GM23338 (cell line): ENCODE measurements around the gene RGS3. TPM values are rescaled to one million over a fixed set of nuclear protein-coding genes. Genes with fewer than 3 reads are reported as not detected.

Source experiments
- CREB1 ChIP-seq: fragments of 250-450 bp; sonication (Bioruptor Pico); IDR thresholded peaks from 2 replicates; pipeline ENCODE4 v1.5.0; 2020; ENCODE audit warnings: low read depth, mild to moderate bottlenecking, moderate library complexity
- CTCF ChIP-seq, 2 experiments: fragments of 200-600 bp in 1 of 2; sonication (generic) in 1 of 2; conservative IDR thresholded peaks; 2 replicates each; pipeline versions ENCODE4 v1.5.1 to v1.6.1; 2016 to 2017; ENCODE audit warnings: antibody characterized with exemption in 2 of 2, low read depth in 2 of 2, mild to moderate bottlenecking in 2 of 2, moderate library complexity in 1 of 2
- EZH2phosphoT487 ChIP-seq: fragments of 200-600 bp; sonication (generic); IDR thresholded peaks from one replicate; pipeline ENCODE4 v1.8.1; 2018; ENCODE audit warnings: antibody characterized with exemption; ENCODE audit not compliant: unreplicated experiment
- NANOG ChIP-seq: IDR thresholded peaks from 2 replicates; pipeline ENCODE4 v1.6.1; 2016; ENCODE audit warnings: antibody characterized with exemption, borderline replicate concordance
- POLR2AphosphoS5 ChIP-seq: IDR thresholded peaks from 2 replicates; pipeline ENCODE4 v1.6.1; 2016; ENCODE audit warnings: antibody characterized with exemption, low read depth
- REST ChIP-seq: IDR thresholded peaks from one replicate; pipeline ENCODE4 v1.6.1; 2018; ENCODE audit warnings: antibody characterized with exemption; ENCODE audit not compliant: unreplicated experiment
- STAT1 ChIP-seq: IDR thresholded peaks from one replicate; pipeline ENCODE4 v1.6.1; 2016; ENCODE audit warnings: antibody characterized with exemption; ENCODE audit not compliant: unreplicated experiment
- ZNF114 ChIP-seq: fragments of 250-450 bp; sonication (Bioruptor Pico); IDR thresholded peaks from 2 replicates; pipeline ENCODE4 v1.5.0; 2020; ENCODE audit warnings: mild to moderate bottlenecking, moderate library complexity
- ZNF331 ChIP-seq: fragments of 250-450 bp; sonication (Bioruptor Pico); IDR thresholded peaks from 2 replicates; pipeline ENCODE4 v1.5.0; 2020; ENCODE audit warnings: low read depth, mild to moderate bottlenecking, moderate library complexity
- ZNF462 ChIP-seq: fragments of 250-450 bp; sonication (Bioruptor Pico); IDR thresholded peaks from 2 replicates; pipeline ENCODE4 v1.5.0; 2020; ENCODE audit warnings: mild to moderate bottlenecking, moderate library complexity
- polyA plus RNA-seq: library from polyadenylated mRNA; unstranded; fragments of >200 nt; fragmentation: Nextera tagmentation; extraction: Ambion mirVana; gene quantifications from 2 replicates; pipeline ENCODE4 v1.2.1, GENCODE V29; 2016
- total RNA-seq: library from RNA; depleted of rRNA; stranded (reverse); fragments of >200 nt; shearing (Covaris generic); gene quantifications from 2 replicates; pipeline ENCODE4 v1.2.3, GENCODE V29; 2014

RGS3 gene
- total and polyA plus RNA-seq, 2 experiments from 2014 or later: 14.2 to 24.3 TPM

- TF ChIP-seq ZNF462 (CRISPR knock-in tag) (no peak), STAT1 (no peak), REST (no peak), EZH2phosphoT487 (no peak), ZNF114 (CRISPR knock-in tag) (no peak), NANOG (no peak), POLR2AphosphoS5 (no peak), CTCF (conservative IDR thresholded peaks at IDR 0.05; ENCODE audit: low read depth in 2 of 2) (no peak), CREB1 (no peak), ZNF331 (CRISPR knock-in tag) (no peak)
Measured at GRCh38 chr9:113531919-113532808, 68.6 kb downstream of the RGS3 start (continued).
